Astrocyte (in vitro differentiated cells and primary cell): ENCODE data around the gene MANSC4.

Experiments
- CTCF ChIP-seq: IDR thresholded peaks from 2 replicates; pipeline ENCODE4 v1.5.1; 2011; ENCODE audit warnings: low read depth, mild to moderate bottlenecking, inconsistent platforms, low read length, moderate library complexity; ENCODE audit not compliant: insufficient read depth
- EZH2 ChIP-seq: IDR thresholded peaks from 2 replicates; pipeline ENCODE4 v1.6.1; 2012; ENCODE audit warnings: mild to moderate bottlenecking, low read length, inconsistent platforms; ENCODE audit not compliant: insufficient read depth

- TF ChIP-seq CTCF = no peak
- no peak for TF ChIP-seq EZH2
These were observed 1.6 kb upstream of the MANSC4 start for GRCh38 chr12:27781680-27782079.
